Measurements from ENCODE around the gene CSN3.
"Not testable (repeated sequence)": the region's sequence is repeated elsewhere in the genome, so short reads cannot be mapped to it uniquely, and the experiment has no call there.

CSN3 gene

GRCh38 chr4:70242297-70242696, at the start of gene CSN3:
Gene CSN3, plus strand, starts transcription at chr4:70242597. Its CDS starts 2,223 bp downstream, at chr4:70244820.
- H3K9me3 ChIP-seq (ENCODE audit: control insufficient read depth, low read length); H2AFZ ChIP-seq; H3K9ac ChIP-seq; H3K4me1 ChIP-seq; H3K27ac ChIP-seq; H3K27me3 ChIP-seq (ENCODE audit: control insufficient read depth, insufficient read depth, low read length); H3K79me2 ChIP-seq; H3K4me3 ChIP-seq (ENCODE audit: low read depth, low read length); H3K36me3 ChIP-seq (ENCODE audit: control insufficient read depth, insufficient read depth, low read length); H3K4me2 ChIP-seq (ENCODE audit: low read length): not testable (repeated sequence)

- Histone ChIP-seq H3K9me3 (ENCODE audit: control insufficient read depth, low read length) (no peaks in the 10 kb centered on the region), H2AFZ (no peak overlapping the region), H3K9ac (no peak overlapping the region), H3K36me3 (ENCODE audit: control insufficient read depth, insufficient read depth, low read length) (no peaks in the 10 kb centered on the region), H3K4me2 (ENCODE audit: low read length) (no peak overlapping the region), H3K79me2 (no peaks in the 10 kb centered on the region), H3K27me3 (ENCODE audit: control insufficient read depth, insufficient read depth, low read length) (no peaks in the 10 kb centered on the region), H3K27ac (no peak overlapping the region), H3K4me3 (ENCODE audit: low read depth, low read length) (no peak overlapping the region), H3K4me1 (peaks cover 1% of the 10 kb centered on the region)
- no peak for TF ChIP-seq CTCF (IDR thresholded peaks at IDR 0.05)
Observed at GRCh38 chr4:70192895-70193294, 49.5 kb upstream of the CSN3 start.

- Histone ChIP-seq H3K4me1 (peaks cover 5% of the 10 kb centered on the region), H3K9me3 (ENCODE audit: control insufficient read depth, low read length) (no peaks in the 10 kb centered on the region), H3K9ac (no peak within 1 kb of the TSS), H3K27me3 (ENCODE audit: control insufficient read depth, insufficient read depth, low read length) (no peaks in the 10 kb centered on the region), H3K4me2 (ENCODE audit: low read length) (no peak within 1 kb of the TSS), H3K36me3 (ENCODE audit: control insufficient read depth, insufficient read depth, low read length) (no peaks in the 10 kb centered on the region), H2AFZ (peak within 1 kb of the TSS; percentile 18), H3K4me3 (ENCODE audit: low read depth, low read length) (no peak within 1 kb of the TSS), H3K79me2 (no peaks in the 10 kb centered on the region), H3K27ac (no peak within 1 kb of the TSS)
- no peak for TF ChIP-seq CTCF (IDR thresholded peaks at IDR 0.05)
Observed at GRCh38 chr4:70195425-70195824, 47.0 kb upstream of the CSN3 start, which contains the start of gene ODAM. Gene ODAM, plus strand, starts transcription at chr4:70195725. Its CDS starts 819 bp downstream, at chr4:70196544.

GRCh38 chr4:70196857-70197256, 45.5 kb upstream of the CSN3 start:
- no peak overlapping the region for H3K27ac ChIP-seq
- H3K9ac ChIP-seq, result no peak overlapping the region
- no peak overlapping the region for H2AFZ ChIP-seq
- H3K4me2 ChIP-seq (ENCODE audit: low read length), result no peak overlapping the region
- peaks cover 5% of the 10 kb centered on the region for H3K4me1 ChIP-seq
- no peak overlapping the region for H3K4me3 ChIP-seq (ENCODE audit: low read depth, low read length)
- no peaks in the 10 kb centered on the region for H3K27me3 ChIP-seq (ENCODE audit: control insufficient read depth, insufficient read depth, low read length)
- no peak for TF ChIP-seq CTCF (IDR thresholded peaks at IDR 0.05)
- no peaks in the 10 kb centered on the region for H3K36me3 ChIP-seq (ENCODE audit: control insufficient read depth, insufficient read depth, low read length)
- no peaks in the 10 kb centered on the region for H3K9me3 ChIP-seq (ENCODE audit: control insufficient read depth, low read length)
- H3K79me2 ChIP-seq, result no peaks in the 10 kb centered on the region

GRCh38 chr4:70197842-70198241, 44.6 kb upstream of the CSN3 start:
- Histone ChIP-seq H3K4me3 (ENCODE audit: low read depth, low read length) (peak overlapping the region; percentile 6), H2AFZ (peak overlapping the region; percentile 48), H3K9ac (no peak overlapping the region), H3K79me2 (no peaks in the 10 kb centered on the region), H3K36me3 (ENCODE audit: control insufficient read depth, insufficient read depth, low read length) (no peaks in the 10 kb centered on the region), H3K27ac (peak overlapping the region; percentile 63), H3K27me3 (ENCODE audit: control insufficient read depth, insufficient read depth, low read length) (no peaks in the 10 kb centered on the region), H3K9me3 (ENCODE audit: control insufficient read depth, low read length) (no peaks in the 10 kb centered on the region), H3K4me1 (peaks cover 5% of the 10 kb centered on the region), H3K4me2 (ENCODE audit: low read length) (peak overlapping the region; percentile 18)
- TF ChIP-seq CTCF (IDR thresholded peaks at IDR 0.05), result no peak

Measured in parathyroid adenoma (tissue), 2 donors.